Measurements from ENCODE around the gene CHST10. TPM values are rescaled to one million over a fixed set of nuclear protein-coding genes. Genes with fewer than 3 reads are reported as not detected.

The CHST10 gene
- total RNA-seq, 1 donor: 6.0 TPM

GRCh38 chr2:100407563-100407962 lies 9.9 kb downstream of the CHST10 start:
- no peak overlapping the region for H3K4me3 ChIP-seq (ENCODE audit: low read length)
- no peaks in the 10 kb centered on the region for H3K27me3 ChIP-seq (ENCODE audit: insufficient read depth, low read length)
- H3K4me1 ChIP-seq (ENCODE audit: insufficient read depth, low read length): no peaks in the 10 kb centered on the region
- no peaks in the 10 kb centered on the region for H3K9me3 ChIP-seq (ENCODE audit: low read depth, low read length)

DNA sequence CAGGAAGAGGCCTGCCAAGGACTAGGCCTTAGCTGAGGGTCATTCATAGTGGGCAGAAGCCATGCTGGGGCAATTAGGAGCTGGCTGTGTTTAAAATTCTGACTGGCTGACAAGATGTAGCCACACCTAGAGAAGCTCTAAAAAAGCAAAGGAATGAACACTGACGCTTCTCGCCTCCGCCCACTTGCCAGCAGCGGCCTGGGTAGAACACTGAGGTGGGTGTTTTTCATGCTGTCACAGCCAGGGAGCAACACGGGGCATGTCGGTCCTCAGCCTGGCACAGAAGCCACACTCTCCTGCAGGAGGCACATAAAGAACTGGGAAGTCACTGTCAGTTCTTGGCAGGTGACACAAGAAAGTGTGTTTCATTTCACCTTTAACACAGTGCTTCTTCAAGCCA lies 10.4 kb downstream of the CHST10 start:
- Histone ChIP-seq H3K4me1 (ENCODE audit: insufficient read depth, low read length) (no peaks in the 10 kb centered on the region), H3K4me3 (ENCODE audit: low read length) (no peak overlapping the region), H3K9me3 (ENCODE audit: low read depth, low read length) (no peaks in the 10 kb centered on the region), H3K27me3 (ENCODE audit: insufficient read depth, low read length) (no peaks in the 10 kb centered on the region)

DNA sequence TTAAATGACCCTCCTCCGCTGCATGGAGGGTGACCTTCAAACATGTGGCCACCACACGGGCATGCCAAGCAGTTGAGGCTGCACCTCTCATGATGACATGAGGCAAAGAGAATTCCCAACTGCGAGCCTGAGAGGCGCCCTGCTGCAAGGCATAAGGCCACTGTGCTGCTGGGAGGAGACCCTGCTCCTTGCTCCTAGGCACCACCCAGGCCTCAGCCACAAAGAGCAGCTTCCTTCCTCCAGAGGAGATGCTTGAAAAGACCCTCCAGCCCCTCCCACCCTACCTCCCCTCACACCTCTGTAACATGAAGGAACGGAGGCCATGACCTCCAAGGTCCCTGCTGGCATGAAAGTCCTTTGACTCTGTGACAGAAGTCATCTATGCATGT lies 11.4 kb downstream of the CHST10 start:
- H3K9me3 ChIP-seq (ENCODE audit: low read depth, low read length): no peaks in the 10 kb centered on the region
- H3K4me1 ChIP-seq (ENCODE audit: insufficient read depth, low read length): no peaks in the 10 kb centered on the region
- no peak overlapping the region for H3K4me3 ChIP-seq (ENCODE audit: low read length)
- no peaks in the 10 kb centered on the region for H3K27me3 ChIP-seq (ENCODE audit: insufficient read depth, low read length)

- Histone ChIP-seq H3K27me3 (ENCODE audit: insufficient read depth, low read length) (no peaks in the 10 kb centered on the region), H3K4me1 (ENCODE audit: insufficient read depth, low read length) (no peaks in the 10 kb centered on the region), H3K9me3 (ENCODE audit: low read depth, low read length) (no peaks in the 10 kb centered on the region)
Observed at GRCh38 chr2:100405403-100406119, 11.9 kb downstream of the CHST10 start.

GRCh38 chr2:100404411-100404810 lies 13.1 kb downstream of the CHST10 start:
- H3K4me3 ChIP-seq (ENCODE audit: low read length): no peak overlapping the region
- no peaks in the 10 kb centered on the region for H3K4me1 ChIP-seq (ENCODE audit: insufficient read depth, low read length)
- H3K27me3 ChIP-seq (ENCODE audit: insufficient read depth, low read length): no peaks in the 10 kb centered on the region
- H3K9me3 ChIP-seq (ENCODE audit: low read depth, low read length): no peaks in the 10 kb centered on the region

More at GRCh38 chr2:100405403-100406119, 11.9 kb downstream of the CHST10 start:
- H3K4me3 ChIP-seq (ENCODE audit: low read length): no peak overlapping the region

GRCh38 chr2:100403722-100404121 lies 13.7 kb downstream of the CHST10 start:
- Histone ChIP-seq H3K4me3 (ENCODE audit: low read length) (no peak overlapping the region), H3K27me3 (ENCODE audit: insufficient read depth, low read length) (no peaks in the 10 kb centered on the region), H3K4me1 (ENCODE audit: insufficient read depth, low read length) (no peaks in the 10 kb centered on the region), H3K9me3 (ENCODE audit: low read depth, low read length) (no peaks in the 10 kb centered on the region)

- Histone ChIP-seq H3K4me1 (ENCODE audit: insufficient read depth, low read length) (no peaks in the 10 kb centered on the region), H3K4me3 (ENCODE audit: low read length) (no peak overlapping the region), H3K9me3 (ENCODE audit: low read depth, low read length) (no peaks in the 10 kb centered on the region), H3K27me3 (ENCODE audit: insufficient read depth, low read length) (no peaks in the 10 kb centered on the region)
Observed at GRCh38 chr2:100401268-100401667, 16.2 kb downstream of the CHST10 start.

DNA sequence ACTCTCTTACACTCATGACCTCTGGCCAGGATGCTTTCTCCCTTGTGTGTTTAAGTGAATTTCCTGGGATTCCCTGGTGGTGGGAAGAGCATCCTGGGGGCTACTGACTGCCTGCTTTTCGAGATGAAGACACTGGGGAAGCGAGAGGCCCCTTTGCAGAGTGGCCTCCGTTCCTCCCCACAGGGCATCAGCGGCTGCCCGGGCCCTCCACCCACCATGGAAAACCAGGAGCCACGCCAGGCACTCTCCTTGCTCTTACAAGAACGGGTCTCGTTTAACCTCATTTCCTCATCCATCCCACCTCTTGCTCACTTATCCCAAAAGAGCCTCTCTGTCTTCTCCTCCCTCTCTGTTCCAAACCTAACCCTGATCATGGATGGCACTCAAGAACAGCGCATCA lies 17.8 kb downstream of the CHST10 start:
- Histone ChIP-seq H3K4me3 (ENCODE audit: low read length) (no peak overlapping the region), H3K4me1 (ENCODE audit: insufficient read depth, low read length) (peaks cover 8% of the 10 kb centered on the region), H3K9me3 (ENCODE audit: low read depth, low read length) (no peaks in the 10 kb centered on the region), H3K27me3 (ENCODE audit: insufficient read depth, low read length) (no peaks in the 10 kb centered on the region)

DNA sequence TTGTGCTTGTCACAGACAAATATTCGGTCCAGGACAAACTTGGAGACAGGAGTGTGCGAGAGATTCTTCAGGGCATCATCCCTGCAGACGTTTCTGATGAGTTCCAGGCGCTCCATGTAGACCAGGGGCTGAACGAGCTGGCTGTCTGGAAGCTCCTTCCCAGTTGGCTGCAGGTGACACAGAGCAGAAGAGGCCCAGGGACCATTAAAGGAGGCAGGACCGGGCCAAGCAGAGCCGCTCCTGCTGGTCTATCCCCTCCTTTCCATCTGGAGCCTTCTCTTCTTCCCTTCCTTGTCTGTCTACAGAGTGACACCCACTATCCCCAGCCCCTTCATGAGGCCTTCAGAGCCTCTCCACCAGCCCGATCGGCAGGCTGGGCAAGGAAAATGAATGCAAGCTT lies 19.5 kb downstream of the CHST10 start:
- H3K9me3 ChIP-seq (ENCODE audit: low read depth, low read length): no peaks in the 10 kb centered on the region
- H3K4me3 ChIP-seq (ENCODE audit: low read length): no peak overlapping the region
- no peaks in the 10 kb centered on the region for H3K27me3 ChIP-seq (ENCODE audit: insufficient read depth, low read length)
- H3K4me1 ChIP-seq (ENCODE audit: insufficient read depth, low read length): peaks cover 8% of the 10 kb centered on the region

GRCh38 chr2:100397118-100397860 lies 20.2 kb downstream of the CHST10 start:
- Histone ChIP-seq H3K4me1 (ENCODE audit: insufficient read depth, low read length) (peaks cover 8% of the 10 kb centered on the region), H3K9me3 (ENCODE audit: low read depth, low read length) (no peaks in the 10 kb centered on the region), H3K4me3 (ENCODE audit: low read length) (no peak overlapping the region), H3K27me3 (ENCODE audit: insufficient read depth, low read length) (no peaks in the 10 kb centered on the region)

DNA sequence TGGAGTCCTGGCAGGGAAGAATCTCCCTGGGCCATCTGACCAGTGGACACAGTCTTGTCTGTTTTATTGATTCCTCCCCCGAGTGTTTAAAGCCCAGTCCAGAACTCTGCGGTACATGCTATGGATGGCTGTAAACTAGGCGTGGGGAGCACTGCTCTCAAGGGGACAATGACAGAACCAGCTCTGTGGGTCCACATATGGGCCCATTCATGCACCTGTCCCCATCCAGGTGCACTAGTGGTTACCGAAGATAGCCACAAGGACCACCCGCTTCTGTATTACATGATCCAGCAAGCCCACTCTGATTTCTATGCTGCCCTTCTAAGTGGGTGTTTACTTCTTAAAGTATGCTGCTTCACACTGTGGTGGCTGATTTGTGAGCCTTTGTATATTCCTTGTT lies 21.0 kb downstream of the CHST10 start:
- H3K9me3 ChIP-seq (ENCODE audit: low read depth, low read length): no peaks in the 10 kb centered on the region
- H3K4me1 ChIP-seq (ENCODE audit: insufficient read depth, low read length): peaks cover 8% of the 10 kb centered on the region
- no peaks in the 10 kb centered on the region for H3K27me3 ChIP-seq (ENCODE audit: insufficient read depth, low read length)
- H3K4me3 ChIP-seq (ENCODE audit: low read length): no peak overlapping the region

- Histone ChIP-seq H3K9me3 (ENCODE audit: low read depth, low read length) (no peaks in the 10 kb centered on the region), H3K4me1 (ENCODE audit: insufficient read depth, low read length) (peaks cover 8% of the 10 kb centered on the region), H3K27me3 (ENCODE audit: insufficient read depth, low read length) (no peaks in the 10 kb centered on the region), H3K4me3 (ENCODE audit: low read length) (no peak overlapping the region)
Observed at GRCh38 chr2:100395532-100396350, 21.7 kb downstream of the CHST10 start.

GRCh38 chr2:100394111-100394641 lies 23.3 kb downstream of the CHST10 start:
- no peaks in the 10 kb centered on the region for H3K9me3 ChIP-seq (ENCODE audit: low read depth, low read length)
- no peaks in the 10 kb centered on the region for H3K27me3 ChIP-seq (ENCODE audit: insufficient read depth, low read length)
- peaks cover 8% of the 10 kb centered on the region for H3K4me1 ChIP-seq (ENCODE audit: insufficient read depth, low read length)
- H3K4me3 ChIP-seq (ENCODE audit: low read length): no peak overlapping the region

DNA sequence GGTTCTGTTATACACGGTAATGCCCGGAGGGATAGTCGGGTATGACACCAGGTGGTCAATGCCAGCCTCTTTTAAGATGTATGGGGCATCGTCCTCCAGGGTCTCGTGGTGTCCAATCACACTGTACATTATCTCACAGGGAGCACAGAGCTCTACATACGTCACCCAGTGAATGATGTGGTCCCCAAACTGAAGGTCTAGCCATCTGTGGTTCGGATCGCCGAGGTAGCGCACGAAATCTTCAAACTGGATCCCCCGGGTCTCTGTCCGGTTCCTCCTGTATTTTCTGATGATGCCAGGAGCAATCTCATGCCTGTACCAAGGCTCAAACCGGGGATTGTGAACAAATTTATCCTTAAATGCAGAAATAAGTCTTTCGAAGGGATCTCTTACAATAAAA lies 24.1 kb downstream of the CHST10 start:
- peaks cover 8% of the 10 kb centered on the region for H3K4me1 ChIP-seq (ENCODE audit: insufficient read depth, low read length)
- H3K27me3 ChIP-seq (ENCODE audit: insufficient read depth, low read length): no peaks in the 10 kb centered on the region
- no peaks in the 10 kb centered on the region for H3K9me3 ChIP-seq (ENCODE audit: low read depth, low read length)

DNA sequence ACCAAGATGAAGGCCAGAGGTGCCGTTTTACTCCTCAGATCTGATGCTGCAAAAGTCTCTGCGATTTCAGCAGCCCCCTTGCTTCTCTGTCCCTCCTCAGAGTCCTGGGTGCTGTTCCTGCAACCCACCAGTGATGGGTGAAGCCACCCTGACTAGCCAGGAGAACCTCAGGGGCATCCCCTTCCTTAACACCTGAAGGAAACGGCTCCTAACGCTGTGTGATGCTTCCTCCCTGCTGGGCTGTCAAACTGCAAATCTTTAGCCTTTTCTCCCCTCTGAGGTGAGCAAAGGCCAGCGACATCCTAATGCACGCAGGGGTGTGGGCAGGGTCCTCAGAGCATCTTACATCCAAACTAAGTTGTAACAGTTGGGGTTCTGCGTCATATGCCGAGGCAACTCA lies 24.8 kb downstream of the CHST10 start:
- Histone ChIP-seq H3K27me3 (ENCODE audit: insufficient read depth, low read length) (no peaks in the 10 kb centered on the region), H3K9me3 (ENCODE audit: low read depth, low read length) (no peaks in the 10 kb centered on the region), H3K4me1 (ENCODE audit: insufficient read depth, low read length) (peaks cover 8% of the 10 kb centered on the region), H3K4me3 (ENCODE audit: low read length) (no peak overlapping the region)

More for the DNA sequence above, 24.1 kb downstream of the CHST10 start:
- H3K4me3 ChIP-seq (ENCODE audit: low read length): no peak overlapping the region
